DMS153 treated with DMSO at 0.1 percent for 48 hours (cell line): ENCODE measurements around the gene NLRX1.
A peak's percentile ranks its signal among the peaks of the same experiment; 100 is the strongest.
"Not testable (repeated sequence)": the region's sequence is repeated elsewhere in the genome, so short reads cannot be mapped to it uniquely, and the experiment has no call there.

Experiments
- DNase-seq: peaks from one replicate; lab custom pipeline; 2025; ENCODE audit not compliant: unreplicated experiment; lab: John Stamatoyannopoulos, UW

The NLRX1 gene

DNA sequence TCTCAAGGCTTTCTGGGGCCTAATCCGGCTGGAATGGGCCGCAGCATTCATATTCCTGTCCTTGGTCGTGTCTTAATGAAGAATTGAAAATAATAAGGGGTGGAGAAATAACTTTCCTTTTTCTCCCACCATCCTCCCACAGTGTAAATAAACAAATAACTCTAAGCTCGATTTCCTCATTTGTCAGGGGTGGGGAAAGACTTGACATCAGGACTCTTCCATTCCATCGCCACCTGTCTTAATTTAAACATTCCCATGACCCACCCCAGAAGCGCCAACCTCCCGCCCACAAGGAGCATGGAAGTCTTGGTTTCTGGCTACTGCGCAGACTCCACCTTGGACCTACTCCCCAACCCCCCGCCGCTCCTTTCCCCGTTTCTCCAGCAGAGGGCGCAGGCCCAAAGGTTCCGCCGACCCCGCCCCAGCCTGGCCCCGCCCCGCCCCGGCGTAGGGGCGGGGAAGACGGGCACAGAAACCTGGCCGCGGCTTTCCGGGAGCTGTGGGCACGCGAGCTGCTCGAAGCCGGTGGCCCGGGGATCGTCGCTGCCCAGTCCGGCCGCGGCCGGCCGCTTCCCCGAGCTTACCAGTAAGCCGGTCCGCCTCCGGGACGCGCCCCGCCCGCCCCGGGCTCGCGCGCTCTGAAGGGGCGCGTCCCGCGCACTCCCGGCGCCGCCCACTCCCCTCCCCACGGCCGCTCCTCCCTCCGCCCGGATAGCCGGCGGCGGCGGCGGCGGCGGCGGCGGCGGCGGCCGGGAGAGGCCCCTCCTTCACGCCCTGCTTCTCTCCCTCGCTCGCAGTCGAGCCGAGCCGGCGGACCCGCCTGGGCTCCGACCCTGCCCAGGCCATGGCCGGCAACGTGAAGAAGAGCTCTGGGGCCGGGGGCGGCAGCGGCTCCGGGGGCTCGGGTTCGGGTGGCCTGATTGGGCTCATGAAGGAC is 37.3 kb downstream of the NLRX1 start, which contains the start of gene CBL:
CBL (plus strand) TSS at position 766 of the 937 bp plus-strand sequence; CDS start at position 845, 79 bp downstream.
- DNase-seq: peak; percentile 83

DNA sequence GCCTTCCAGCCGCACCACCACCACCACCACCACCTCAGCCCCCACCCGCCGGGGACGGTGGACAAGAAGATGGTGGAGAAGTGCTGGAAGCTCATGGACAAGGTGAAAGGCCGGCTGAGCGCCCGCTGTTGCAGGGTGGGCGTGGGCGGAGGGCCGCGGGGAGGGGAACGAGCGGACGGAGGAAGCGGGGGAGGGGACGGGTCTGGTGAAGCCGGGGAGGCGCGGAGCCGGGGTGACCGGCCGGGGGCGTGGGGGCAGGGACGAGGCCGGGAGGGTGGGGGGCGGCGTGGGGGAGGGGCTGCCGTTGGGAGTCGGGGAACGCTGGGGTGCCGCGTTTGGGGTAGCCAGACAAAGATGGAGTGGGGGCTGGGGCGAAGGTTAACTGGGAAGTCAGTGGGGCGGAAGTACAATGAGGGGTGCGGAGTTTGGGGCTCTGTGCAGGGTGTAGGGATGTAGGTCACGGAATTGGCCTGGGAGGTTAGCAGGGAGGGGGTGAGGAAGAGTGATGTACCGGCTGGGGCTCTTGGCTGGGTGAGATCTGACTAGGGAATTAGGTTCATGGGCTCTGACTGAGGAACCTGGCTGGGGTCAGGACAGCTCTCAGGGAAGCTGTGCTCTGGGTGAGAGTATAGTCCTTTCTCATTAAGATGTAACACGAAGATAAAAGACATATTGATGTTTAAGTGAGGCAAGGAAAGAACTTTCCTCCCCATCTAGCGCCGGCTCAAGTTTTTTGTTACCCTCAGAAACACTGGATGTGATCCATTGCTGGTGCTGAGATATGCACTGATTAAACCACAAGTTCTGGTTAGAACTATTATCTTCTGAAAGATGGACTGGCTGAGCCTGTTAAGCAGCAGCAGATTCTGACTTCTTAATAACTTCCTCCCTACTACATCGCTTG is 38.2 kb downstream of the NLRX1 start:
- DNase-seq: no peak

DNA sequence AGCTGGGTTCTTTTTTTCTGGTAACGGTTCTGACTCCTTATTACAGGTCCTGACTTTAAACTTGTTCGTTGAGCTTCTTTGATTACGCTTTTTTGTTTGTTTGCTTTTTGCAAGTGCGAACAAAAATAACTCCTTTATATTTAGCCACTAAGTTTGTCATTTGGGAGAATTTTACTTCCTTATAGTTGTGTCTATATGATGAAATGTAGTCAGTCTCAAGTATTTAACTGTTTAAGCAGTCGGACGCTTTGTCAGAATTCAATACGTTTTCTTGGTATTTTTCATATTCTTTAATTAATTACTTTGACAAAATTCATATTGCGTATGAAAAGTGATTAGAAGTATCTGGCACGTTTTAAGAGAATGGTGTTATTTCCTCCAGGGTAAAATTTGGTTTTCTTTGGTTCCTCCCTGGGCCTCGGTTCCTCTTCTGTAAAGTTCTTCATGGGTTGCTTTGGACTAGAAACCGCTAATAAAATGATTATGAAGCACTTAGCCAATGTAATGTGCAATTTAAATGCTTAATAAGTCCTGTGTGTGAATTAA is 39.0 kb downstream of the NLRX1 start:
- DNase-seq: no peak

DNA sequence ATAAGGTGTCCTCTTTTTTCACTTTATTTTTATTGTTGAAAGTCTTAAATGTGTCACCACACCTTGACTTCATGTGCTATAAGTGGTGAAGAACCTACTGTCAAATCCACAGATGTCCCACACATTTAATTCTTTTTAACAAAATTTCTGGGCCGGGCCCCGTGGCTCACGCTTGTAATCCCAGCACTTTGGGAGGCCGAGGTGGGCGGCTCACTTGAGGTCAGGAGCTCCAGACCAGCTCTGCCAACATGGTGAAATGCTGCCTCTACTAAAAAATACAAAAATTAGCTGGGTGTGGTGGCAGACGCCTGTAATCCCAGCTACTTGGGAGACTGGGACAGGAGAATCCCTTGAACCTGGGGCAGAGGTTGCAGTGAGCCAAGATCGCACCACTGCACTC is 40.7 kb downstream of the NLRX1 start:
- DNase-seq: no peak

DNA sequence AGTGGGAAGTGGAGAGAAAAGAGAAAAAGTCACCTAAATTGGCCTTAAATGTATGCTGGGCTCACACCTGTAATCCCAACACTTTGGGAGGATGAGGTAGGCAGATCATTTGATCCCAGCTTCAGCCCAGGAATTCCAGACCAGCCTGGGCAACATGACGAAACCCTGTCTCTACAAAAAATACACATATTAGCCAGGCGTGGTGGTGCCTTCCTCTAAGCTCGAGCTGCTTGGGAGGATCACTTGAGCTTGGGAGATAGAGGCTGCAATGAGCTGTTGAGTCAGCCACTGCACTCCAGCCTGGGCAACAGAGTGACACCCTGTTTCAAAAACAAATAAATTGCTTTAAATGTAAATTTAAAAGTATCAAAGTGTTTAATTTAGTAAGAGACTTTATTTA is 41.5 kb downstream of the NLRX1 start:
- DNase-seq: no peak

DNA sequence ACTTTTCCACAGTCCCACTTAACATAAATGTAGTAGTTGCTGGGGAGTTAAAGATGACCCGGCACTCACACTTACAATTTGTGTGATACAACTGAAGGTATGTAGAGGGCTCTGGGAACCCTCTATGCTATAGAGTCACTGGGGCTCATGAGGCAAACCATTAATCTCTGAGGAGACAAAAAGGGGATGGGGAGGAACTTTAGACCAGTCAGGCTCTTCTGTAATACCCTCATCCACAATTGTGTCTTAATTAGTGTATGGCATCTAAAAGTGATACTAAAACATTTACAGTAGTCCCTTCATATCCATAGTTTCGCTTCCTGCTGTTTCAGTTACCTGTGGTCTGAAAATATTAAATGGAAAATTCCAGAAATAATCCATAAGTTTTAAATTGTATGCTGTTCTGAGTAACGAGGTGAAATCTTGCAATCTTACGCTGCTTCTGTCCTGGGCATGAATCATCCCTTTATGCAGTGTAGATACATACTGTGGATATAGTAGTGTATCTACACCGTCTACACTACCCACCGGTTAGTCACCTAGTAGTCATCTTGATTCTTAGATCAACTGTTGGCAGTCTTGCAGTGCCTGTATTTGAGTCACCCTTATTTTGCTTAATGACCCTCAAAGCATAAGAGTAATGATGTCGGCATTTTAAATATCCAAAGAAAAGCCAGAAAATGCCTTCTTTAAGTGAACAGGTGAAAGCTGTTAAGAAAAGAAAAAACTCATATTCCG is 49.8 kb downstream of the NLRX1 start:
- no peak for DNase-seq

DNA sequence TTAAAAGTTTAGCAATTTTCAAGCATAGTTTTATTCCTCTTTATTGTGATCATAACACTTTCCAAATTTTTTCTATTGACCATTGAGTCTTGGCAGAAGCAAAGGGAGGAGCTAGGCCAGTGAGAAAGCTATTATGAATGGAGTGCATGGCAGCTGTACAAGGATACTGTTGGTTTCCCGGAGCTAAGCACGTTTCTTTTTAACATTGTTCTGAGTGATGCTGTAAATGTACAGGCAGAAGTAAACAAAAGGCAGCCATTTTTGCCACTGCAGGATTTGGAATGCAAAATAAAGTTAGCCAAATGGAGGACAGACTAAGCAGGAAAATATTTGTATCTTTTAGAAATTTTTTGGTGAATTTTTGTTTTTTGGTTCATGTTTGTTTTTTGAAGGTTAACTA is 53.8 kb downstream of the NLRX1 start:
- peak; percentile 25 for DNase-seq

DNA sequence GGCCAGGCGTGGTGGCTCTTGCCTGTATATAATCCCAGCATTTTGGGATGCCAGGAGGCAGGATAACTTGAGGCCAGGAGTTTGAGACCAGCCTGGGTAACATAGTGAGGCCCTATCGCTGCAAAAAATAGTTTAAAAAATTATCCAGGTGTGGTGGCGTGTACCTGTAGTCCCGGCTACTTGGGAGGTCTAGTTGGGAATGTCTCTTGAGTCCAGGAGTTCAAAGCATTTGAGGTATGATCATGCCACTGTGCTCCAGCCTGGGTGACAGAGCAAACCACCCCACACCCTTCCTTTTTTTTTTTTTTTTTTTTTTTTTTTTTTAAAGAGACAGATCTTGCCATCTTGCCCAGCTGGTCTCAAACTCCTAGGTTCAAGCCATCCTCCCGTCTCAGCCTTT is 54.4 kb downstream of the NLRX1 start:
- DNase-seq: no peak

DNA sequence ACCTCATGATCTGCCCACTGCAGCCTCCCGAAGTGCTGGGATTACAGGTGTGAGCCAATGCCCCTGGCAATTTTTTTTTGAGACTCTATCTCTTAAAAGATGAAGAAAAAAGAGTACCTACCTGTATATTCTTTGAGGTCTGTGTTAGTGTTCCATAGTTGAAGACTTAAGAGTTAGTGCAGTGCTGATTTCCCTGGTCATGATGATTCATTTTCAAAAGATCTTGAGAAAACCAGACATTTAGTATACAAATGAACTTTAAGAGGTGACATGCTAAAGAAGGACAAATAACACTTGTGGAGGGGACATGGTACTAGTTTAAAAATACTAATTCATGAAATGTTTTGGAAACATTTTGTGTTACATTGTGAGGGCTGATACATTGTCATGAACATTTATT is 55.3 kb downstream of the NLRX1 start:
- no peak for DNase-seq

DNA sequence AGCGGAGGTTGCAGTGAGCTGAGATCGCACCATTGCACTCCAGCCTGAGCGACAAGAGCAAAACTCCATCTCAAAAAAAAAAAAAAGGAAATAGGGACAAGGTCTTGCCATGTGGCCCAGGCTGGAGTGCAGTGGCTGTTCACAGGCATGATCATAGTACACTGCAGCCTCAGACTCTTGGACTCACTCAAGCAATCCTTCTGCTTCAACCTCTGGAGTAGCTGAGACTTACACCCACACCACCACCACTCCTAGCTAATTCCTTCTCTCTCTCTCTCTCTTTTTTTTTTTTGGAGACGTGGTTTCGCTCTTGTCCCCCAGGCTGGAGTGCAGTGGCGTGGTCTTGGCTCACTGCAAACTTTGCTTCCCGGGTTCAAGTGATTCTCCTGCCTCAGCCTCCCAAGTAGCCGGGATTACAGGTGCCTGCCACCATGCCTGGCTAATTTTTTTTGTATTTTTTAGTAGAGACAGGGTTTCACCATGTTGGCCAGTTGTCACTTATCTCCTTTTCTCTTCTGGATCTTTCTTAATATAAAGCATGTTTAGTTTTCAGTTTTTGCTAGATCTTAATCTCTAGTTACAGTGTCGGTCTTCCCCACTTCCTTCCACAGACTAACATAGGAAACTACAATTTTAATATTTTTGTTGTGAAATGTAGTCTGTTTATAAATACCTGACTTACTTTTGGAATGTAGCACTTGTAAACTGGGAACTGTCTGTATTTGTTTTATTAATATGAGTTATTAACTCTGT is 60.2 kb downstream of the NLRX1 start:
- not testable (repeated sequence) for DNase-seq

DNA sequence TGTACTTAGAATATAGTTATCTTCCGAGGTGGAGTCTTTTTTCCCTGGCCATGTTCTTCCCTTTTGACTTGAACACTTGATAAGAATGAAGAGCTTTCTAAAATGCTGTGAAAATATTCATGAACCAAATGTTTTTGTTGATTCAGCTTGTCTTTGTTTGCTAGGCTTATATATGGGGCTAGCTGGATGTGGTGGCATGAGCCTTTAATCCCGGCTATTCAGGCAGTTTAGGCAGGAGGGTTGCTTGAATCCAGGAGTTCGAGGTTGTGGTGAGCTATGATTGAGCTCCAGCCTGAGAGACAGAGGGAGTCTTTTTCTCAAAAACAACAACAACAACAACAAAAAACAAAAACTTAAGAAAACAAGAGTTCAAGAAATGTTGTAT is 60.8 kb downstream of the NLRX1 start:
- DNase-seq: no peak

DNA sequence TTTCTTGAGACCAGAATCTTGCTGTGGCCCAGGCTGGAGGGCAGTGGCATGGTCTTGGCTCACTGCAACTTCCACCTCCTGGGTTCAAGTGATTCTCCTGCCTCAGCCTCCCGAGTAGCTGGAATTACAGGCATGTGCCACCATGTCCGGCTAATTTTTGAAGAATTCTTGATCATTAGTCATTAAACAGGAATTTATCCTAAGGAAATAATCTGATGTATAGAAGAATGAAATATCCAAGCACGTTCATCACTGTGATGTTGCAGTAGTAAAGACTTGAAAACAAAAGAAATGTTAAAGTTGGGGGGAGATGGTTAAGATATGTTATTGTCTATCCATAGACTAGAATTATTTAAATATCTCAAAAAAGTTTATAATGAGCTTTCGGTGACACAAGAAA is 61.2 kb downstream of the NLRX1 start:
- DNase-seq: no peak
